GM23338 (cell line): Measurements from ENCODE around the gene OR1M1. TPM values are rescaled to one million over a fixed set of nuclear protein-coding genes. Genes with fewer than 3 reads are reported as not detected.

ENCODE experiments used
- ATAC-seq: fragments of 200-7000 bp; cut with Tn5 transposase; 3 replicates; pipeline ENCODE4 v1.9.1; 2020
- DNase-seq: peaks from one replicate; pipeline ENCODE4 v3.0.0-alpha.2; 2015; ENCODE audit warnings: low spot score
- H2AFZ ChIP-seq: fragments of 200-600 bp; sonication (generic); 2 replicates; pipeline ENCODE4 v1.8.0; 2016; ENCODE audit warnings: antibody characterized with exemption, mild to moderate bottlenecking, moderate library complexity
- H3F3A ChIP-seq: fragments of 200-600 bp; sonication (generic); replicated peaks from 2 replicates; pipeline ENCODE4 v1.8.0; 2017; ENCODE audit warnings: antibody characterized with exemption, mixed run types, low read depth
- H3K27ac ChIP-seq: fragments of 200-600 bp; sonication (generic); 2 replicates; pipeline ENCODE4 v1.6.1; 2016; ENCODE audit warnings: low read depth
- H3K27me3 ChIP-seq: fragments of 200-600 bp; sonication (generic); 2 replicates; pipeline ENCODE4 v1.8.0; 2016; ENCODE audit warnings: mild to moderate bottlenecking, mixed run types, moderate library complexity; ENCODE audit not compliant: insufficient read depth
- H3K36me3 ChIP-seq: fragments of 200-600 bp; sonication (generic); 2 replicates; pipeline ENCODE4 v1.8.0; 2016; ENCODE audit warnings: mild to moderate bottlenecking; ENCODE audit not compliant: insufficient read depth
- H3K4me1 ChIP-seq: fragments of 200-600 bp; sonication (generic); 2 replicates; pipeline ENCODE4 v1.8.0; 2016; ENCODE audit warnings: mild to moderate bottlenecking, moderate library complexity; ENCODE audit not compliant: insufficient read depth
- H3K4me2 ChIP-seq: fragments of 200-600 bp; sonication (generic); 2 replicates; pipeline ENCODE4 v1.7.1; 2017; ENCODE audit warnings: mixed run types
- H3K4me3 ChIP-seq: fragments of 200-600 bp; sonication (generic); 2 replicates; pipeline ENCODE4 v1.6.1; 2016; ENCODE audit warnings: mixed run types
- H3K79me2 ChIP-seq: fragments of 200-600 bp; sonication (generic); replicated peaks from 2 replicates; pipeline ENCODE4 v1.8.0; 2017; ENCODE audit warnings: mild to moderate bottlenecking; ENCODE audit not compliant: insufficient read depth
- H3K9me2 ChIP-seq: fragments of 200-600 bp; sonication (generic); 2 replicates; pipeline ENCODE4 v1.8.0; 2017; ENCODE audit not compliant: insufficient read depth
- H4K20me1 ChIP-seq: fragments of 200-600 bp; sonication (generic); replicated peaks from 2 replicates; pipeline ENCODE4 v1.8.0; 2017; ENCODE audit warnings: mild to moderate bottlenecking; ENCODE audit not compliant: insufficient read depth
- H3K27ac Mint-ChIP-seq: 2 replicates; pipeline ENCODE4 v1.8.0; 2020; ENCODE audit warnings: inconsistent platforms, mild to moderate bottlenecking, moderate library complexity, mixed read lengths
- H3K27me3 Mint-ChIP-seq: 3 replicates; pipeline ENCODE4 v1.8.0; 2022; ENCODE audit warnings: low read depth, mild to moderate bottlenecking, moderate library complexity, mixed read lengths, inconsistent platforms; ENCODE audit not compliant: insufficient read depth, poor library complexity
- H3K36me3 Mint-ChIP-seq: 3 replicates; pipeline ENCODE4 v1.8.0; 2021; ENCODE audit warnings: low read depth, mild to moderate bottlenecking, inconsistent platforms, moderate library complexity, mixed read lengths
- H3K4me1 Mint-ChIP-seq: 3 replicates; pipeline ENCODE4 v1.8.0; 2020; ENCODE audit warnings: mild to moderate bottlenecking, inconsistent platforms, mixed read lengths
- H3K4me3 Mint-ChIP-seq: 3 replicates; pipeline ENCODE4 v1.8.0; 2021; ENCODE audit warnings: moderate library complexity, mild to moderate bottlenecking, inconsistent platforms, mixed read lengths
- H3K9me3 Mint-ChIP-seq: 3 replicates; pipeline ENCODE4 v1.8.0; 2020; ENCODE audit warnings: moderate library complexity, mild to moderate bottlenecking, inconsistent platforms, mixed read lengths
- CREB1 ChIP-seq: fragments of 250-450 bp; sonication (Bioruptor Pico); IDR thresholded peaks from 2 replicates; pipeline ENCODE4 v1.5.0; 2020; ENCODE audit warnings: low read depth, mild to moderate bottlenecking, moderate library complexity
- CTCF ChIP-seq, 2 experiments: fragments of 200-600 bp in 1 of 2; sonication (generic) in 1 of 2; conservative IDR thresholded peaks; 2 replicates each; pipeline versions ENCODE4 v1.5.1 to v1.6.1; 2016 to 2017; ENCODE audit warnings: antibody characterized with exemption in 2 of 2, low read depth in 2 of 2, mild to moderate bottlenecking in 2 of 2, moderate library complexity in 1 of 2
- ETS1 ChIP-seq: IDR thresholded peaks from 2 replicates; pipeline ENCODE4 v1.6.1; 2016; ENCODE audit warnings: antibody characterized with exemption
- EZH2phosphoT487 ChIP-seq: fragments of 200-600 bp; sonication (generic); IDR thresholded peaks from one replicate; pipeline ENCODE4 v1.8.1; 2018; ENCODE audit warnings: antibody characterized with exemption; ENCODE audit not compliant: unreplicated experiment
- NANOG ChIP-seq: IDR thresholded peaks from 2 replicates; pipeline ENCODE4 v1.6.1; 2016; ENCODE audit warnings: antibody characterized with exemption, borderline replicate concordance
- REST ChIP-seq: IDR thresholded peaks from one replicate; pipeline ENCODE4 v1.6.1; 2018; ENCODE audit warnings: antibody characterized with exemption; ENCODE audit not compliant: unreplicated experiment
- STAT1 ChIP-seq: IDR thresholded peaks from one replicate; pipeline ENCODE4 v1.6.1; 2016; ENCODE audit warnings: antibody characterized with exemption; ENCODE audit not compliant: unreplicated experiment
- ZNF114 ChIP-seq: fragments of 250-450 bp; sonication (Bioruptor Pico); IDR thresholded peaks from 2 replicates; pipeline ENCODE4 v1.5.0; 2020; ENCODE audit warnings: mild to moderate bottlenecking, moderate library complexity
- ZNF331 ChIP-seq: fragments of 250-450 bp; sonication (Bioruptor Pico); IDR thresholded peaks from 2 replicates; pipeline ENCODE4 v1.5.0; 2020; ENCODE audit warnings: low read depth, mild to moderate bottlenecking, moderate library complexity
- polyA plus RNA-seq: library from polyadenylated mRNA; unstranded; fragments of >200 nt; fragmentation: Nextera tagmentation; extraction: Ambion mirVana; gene quantifications from 2 replicates; pipeline ENCODE4 v1.2.1, GENCODE V29; 2016
- total RNA-seq: library from RNA; depleted of rRNA; stranded (reverse); fragments of >200 nt; shearing (Covaris generic); gene quantifications from 2 replicates; pipeline ENCODE4 v1.2.3, GENCODE V29; 2014

The OR1M1 gene
- total and polyA plus RNA-seq, 2 experiments from 2014 or later: not detected

GRCh38 chr19:9058905-9059667 lies 27.8 kb upstream of the OR1M1 start (continued):
- TF ChIP-seq CREB1 (CRISPR knock-in tag) (no peak), EZH2phosphoT487 (no peak), CTCF (conservative IDR thresholded peaks at IDR 0.05; ENCODE audit: low read depth in 2 of 2) (no peak), STAT1 (no peak), ZNF114 (CRISPR knock-in tag) (no peak), REST (no peak), ETS1 (no peak), ZNF331 (CRISPR knock-in tag) (no peak), NANOG (no peak)

GRCh38 chr19:9060564-9061340 lies 26.1 kb upstream of the OR1M1 start:
- Histone ChIP-seq H3K36me3 (no peaks in the 10 kb centered on the region), H3K27ac (no peak overlapping the region), H3K9me2 (no peaks in the 10 kb centered on the region), H3K4me3 (no peak overlapping the region), H2AFZ (0 out of 2 replicates have a peak overlapping the region, but pooled peaks have one; percentile 1), H3K79me2 (no peaks in the 10 kb centered on the region), H3K27me3 (no peaks in the 10 kb centered on the region), H3F3A (no peaks in the 10 kb centered on the region), H3K4me1 (0 out of 2 replicates have a peak, but pooled peaks cover 3% of the 10 kb centered on the region), H4K20me1 (no peaks in the 10 kb centered on the region), H3K4me2 (no peak overlapping the region)
- Mint-ChIP-seq H3K27ac (no peak overlapping the region), H3K27me3 (peaks cover 8% of the 10 kb centered on the region), H3K4me3 (no peak overlapping the region), H3K36me3 (peaks cover 35% of the 10 kb centered on the region), H3K9me3 (peaks cover 98% of the 10 kb centered on the region), H3K4me1 (no peaks in the 10 kb centered on the region)
- TF ChIP-seq STAT1: no peak
- no peak for TF ChIP-seq REST
- no peak for TF ChIP-seq NANOG
- TF ChIP-seq ETS1: no peak
- TF ChIP-seq CTCF (conservative IDR thresholded peaks at IDR 0.05; ENCODE audit: low read depth in 2 of 2): no peak
- TF ChIP-seq ZNF331 (CRISPR knock-in tag): no peak
- ATAC-seq: no peak
- DNase-seq: peak; percentile 34
